Gastroesophageal sphincter (tissue), 3 donors: ENCODE data around the gene RFXAP.

ENCODE experiments used
- CTCF ChIP-seq, 4 experiments: fragments of 200-600 bp in 2 of 4; fragments of 450-650 bp in 2 of 4; sonication (generic) in 1 of 4; IDR thresholded peaks; one replicate each; pipeline ENCODE4 v1.5.1; 2017 to 2019; ENCODE audit warnings: antibody characterized with exemption in 4 of 4, mild to moderate bottlenecking in 2 of 4, moderate library complexity in 2 of 4
- EP300 ChIP-seq: sonication (generic); formaldehyde crosslinking; IDR thresholded peaks from one replicate; pipeline ENCODE4 v1.6.1; 2017; ENCODE audit warnings: antibody characterized with exemption, mild to moderate bottlenecking

GRCh38 chr13:36866232-36866631 is 47.2 kb downstream of the RFXAP start:
- TF ChIP-seq CTCF (IDR thresholded peaks at IDR 0.05) (no peak), EP300 (no peak)
